ENCODE results near the gene LMNA.
A peak's percentile ranks its signal among the peaks of the same experiment; 100 is the strongest.

The LMNA gene

DNA sequence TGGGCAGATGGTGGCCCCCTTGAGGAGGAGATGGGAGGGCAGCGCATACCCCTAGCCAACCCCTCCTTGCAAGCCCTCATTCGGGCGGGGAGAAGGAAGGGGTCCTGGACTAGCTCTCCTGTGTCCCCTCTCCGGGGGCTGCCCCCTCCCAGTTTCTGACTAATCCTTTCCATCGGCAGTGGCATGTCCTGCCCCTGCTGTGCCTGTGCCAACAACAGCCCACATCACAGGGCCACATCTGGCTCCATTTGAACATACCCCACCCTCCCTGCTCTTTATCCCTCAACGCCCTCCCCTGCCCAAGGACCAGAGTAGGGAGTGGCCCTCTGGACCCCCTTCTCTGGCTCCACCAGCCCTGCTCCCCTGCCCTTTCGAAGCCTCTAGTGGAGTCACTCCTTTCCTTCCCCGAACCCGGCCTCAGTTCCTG lies 11.0 kb upstream of the LMNA start:
- DNase-seq, result no peak
- no CpG with 5 or more reads among the region's 9 CpGs for WGBS (ENCODE audit: extremely low coverage, insufficient coverage, low lambda C conversion rate)
- H2AK5ac ChIP-seq (ENCODE audit: low read length), result no peak overlapping the region
- peak overlapping the region; percentile 58 for H3K56ac ChIP-seq (ENCODE audit: low read length)
- no peak overlapping the region for H4K5ac ChIP-seq (ENCODE audit: low read length)
- H3K79me1 ChIP-seq (ENCODE audit: low read length), result no peaks in the 10 kb centered on the region
- H3K4me3 ChIP-seq (ENCODE audit: low read length), result no peak overlapping the region
- H3K23ac ChIP-seq (ENCODE audit: low read length), result no peak overlapping the region
- H2BK120ac ChIP-seq (ENCODE audit: low read depth, low read length), result no peak overlapping the region
- H3K18ac ChIP-seq (ENCODE audit: low read length), result peak overlapping the region; percentile 2
- H3K79me2 ChIP-seq (ENCODE audit: control insufficient read depth, insufficient read depth, low read length), result no peaks in the 10 kb centered on the region
- peak overlapping the region; percentile 20 for H2BK5ac ChIP-seq (ENCODE audit: low read length)
- H3K4ac ChIP-seq (ENCODE audit: low read depth, low read length), result peak overlapping the region; percentile 17
- no peak overlapping the region for H2BK15ac ChIP-seq (replicated peaks; ENCODE audit: low read depth)
- peaks cover 35% of the 10 kb centered on the region for H3K4me1 ChIP-seq (ENCODE audit: control insufficient read depth, low read depth, low read length)
- no peak overlapping the region for H4K8ac ChIP-seq (ENCODE audit: low read depth, low read length)
- no peaks in the 10 kb centered on the region for H3K27me3 ChIP-seq (ENCODE audit: insufficient read depth, low read length, poor library complexity)
- no peak overlapping the region for H3K27ac ChIP-seq (ENCODE audit: low read depth, low read length)
- H3K9ac ChIP-seq (ENCODE audit: low read length), result peak overlapping the region; percentile 40
- no peak overlapping the region for H3K4me2 ChIP-seq (ENCODE audit: low read length)
- no peaks in the 10 kb centered on the region for H3K36me3 ChIP-seq (ENCODE audit: control insufficient read depth, insufficient read depth, low read length)

DNA sequence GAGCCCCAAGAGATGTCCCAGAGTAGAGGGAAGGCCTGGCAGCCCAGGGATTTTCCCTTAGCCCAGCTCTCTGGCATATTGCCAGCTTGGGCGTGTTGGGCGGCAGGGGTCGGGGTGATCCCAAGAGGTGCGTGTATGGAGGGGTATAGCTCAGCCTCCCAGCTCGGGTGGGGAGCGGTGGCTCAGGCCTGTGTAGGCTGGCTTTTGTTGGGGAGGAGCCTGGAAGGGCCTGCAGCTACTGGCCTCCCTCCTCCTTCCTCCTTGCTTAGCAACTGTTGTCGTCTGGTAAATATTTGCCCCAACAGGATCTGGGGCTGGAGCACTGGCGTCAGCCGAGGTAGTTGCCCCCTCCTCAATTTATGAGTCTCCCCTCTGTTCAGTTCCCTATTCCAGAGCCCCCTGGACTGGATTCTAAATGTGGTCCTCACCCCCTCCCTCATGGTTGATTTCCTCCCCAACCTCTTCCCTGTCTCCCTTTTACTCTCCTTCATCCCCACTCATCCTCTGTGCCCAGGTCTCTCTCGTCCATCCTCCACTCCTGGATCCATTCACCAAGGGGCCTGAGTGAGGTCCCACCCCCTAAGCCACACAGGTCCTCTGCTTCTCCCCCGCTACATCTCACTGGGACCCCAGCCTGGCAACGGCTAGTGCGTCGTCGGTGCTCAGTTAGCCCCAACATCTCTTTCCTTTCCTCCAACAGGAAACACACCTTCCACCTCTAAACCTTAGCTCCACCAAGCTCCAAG lies 10.3 kb upstream of the LMNA start:
- H2AK5ac ChIP-seq (ENCODE audit: low read length), result peak overlapping the region; percentile 97
- no peak overlapping the region for H2BK120ac ChIP-seq (ENCODE audit: low read depth, low read length)
- no peaks in the 10 kb centered on the region for H3K27me3 ChIP-seq (ENCODE audit: insufficient read depth, low read length, poor library complexity)
- H3K4me1 ChIP-seq (ENCODE audit: control insufficient read depth, low read depth, low read length), result peaks cover 32% of the 10 kb centered on the region
- H3K79me2 ChIP-seq (ENCODE audit: control insufficient read depth, insufficient read depth, low read length), result no peaks in the 10 kb centered on the region
- no peak overlapping the region for H2BK15ac ChIP-seq (replicated peaks; ENCODE audit: low read depth)
- H3K79me1 ChIP-seq (ENCODE audit: low read length), result no peaks in the 10 kb centered on the region
- H4K5ac ChIP-seq (ENCODE audit: low read length), result no peak overlapping the region
- H4K8ac ChIP-seq (ENCODE audit: low read depth, low read length), result no peak overlapping the region
- H3K36me3 ChIP-seq (ENCODE audit: control insufficient read depth, insufficient read depth, low read length), result no peaks in the 10 kb centered on the region
- no peak overlapping the region for H3K27ac ChIP-seq (ENCODE audit: low read depth, low read length)
- peak; percentile 92 for DNase-seq
- no peak overlapping the region for H3K4me3 ChIP-seq (ENCODE audit: low read length)
- no CpG with 5 or more reads among the region's 15 CpGs for WGBS (ENCODE audit: extremely low coverage, insufficient coverage, low lambda C conversion rate)
- H2BK5ac ChIP-seq (ENCODE audit: low read length), result no peak overlapping the region
- peak overlapping the region; percentile 100 for H3K23ac ChIP-seq (ENCODE audit: low read length)
- H3K9ac ChIP-seq (ENCODE audit: low read length), result peak overlapping the region; percentile 40
- peak overlapping the region; percentile 2 for H3K18ac ChIP-seq (ENCODE audit: low read length)
- H3K4ac ChIP-seq (ENCODE audit: low read depth, low read length), result peak overlapping the region; percentile 17
- H3K4me2 ChIP-seq (ENCODE audit: low read length), result no peak overlapping the region
- H3K56ac ChIP-seq (ENCODE audit: low read length), result peak overlapping the region; percentile 51

DNA sequence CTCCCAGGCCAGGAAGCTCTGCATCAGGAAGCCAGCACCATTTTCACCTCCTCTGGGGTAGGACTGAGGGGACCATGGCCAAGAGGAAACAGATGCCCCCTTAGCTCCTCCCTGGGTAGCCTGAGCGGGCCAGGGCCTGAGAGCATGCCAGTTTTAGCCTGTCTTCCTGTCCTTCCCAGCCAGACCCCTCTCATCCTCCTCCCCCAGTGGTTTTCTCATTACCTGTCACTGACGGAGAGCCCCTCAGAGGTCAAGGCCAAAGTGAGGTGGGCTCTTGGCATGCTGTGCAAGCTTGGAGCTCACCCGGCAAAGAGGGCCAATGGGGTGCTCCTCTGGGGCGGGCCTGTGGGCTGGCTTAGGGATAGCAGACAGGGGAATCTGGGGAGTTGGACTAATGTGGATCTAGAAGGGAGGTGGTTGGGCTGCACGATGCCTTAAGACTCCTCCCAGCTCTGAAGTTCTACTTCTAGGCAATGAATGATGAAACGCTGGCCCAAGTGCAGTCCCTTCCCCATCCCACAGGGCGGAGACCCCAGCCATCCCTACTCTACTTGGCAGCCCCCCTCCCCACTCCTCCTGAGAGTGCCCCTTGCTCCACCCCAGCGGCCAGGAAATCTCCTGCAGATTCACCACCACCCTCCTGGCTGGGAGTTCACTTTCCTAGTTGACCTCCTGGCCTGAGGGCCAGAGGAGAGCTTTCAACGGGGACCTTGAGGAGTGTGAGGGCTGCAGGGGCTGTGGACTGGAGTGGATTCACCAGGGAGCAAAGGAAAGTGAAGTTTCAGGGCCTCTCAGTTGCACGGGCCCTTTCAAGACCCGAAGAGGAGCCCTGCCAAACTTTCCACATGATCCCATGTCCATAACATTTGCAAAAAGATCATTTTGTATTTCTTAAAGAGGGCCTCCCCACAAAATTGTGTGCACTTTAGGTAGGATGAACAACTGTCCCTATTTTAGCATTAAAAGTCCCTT lies 9.4 kb upstream of the LMNA start:
- H3K27ac ChIP-seq (ENCODE audit: low read depth, low read length), result peak overlapping the region; percentile 91

DNA sequence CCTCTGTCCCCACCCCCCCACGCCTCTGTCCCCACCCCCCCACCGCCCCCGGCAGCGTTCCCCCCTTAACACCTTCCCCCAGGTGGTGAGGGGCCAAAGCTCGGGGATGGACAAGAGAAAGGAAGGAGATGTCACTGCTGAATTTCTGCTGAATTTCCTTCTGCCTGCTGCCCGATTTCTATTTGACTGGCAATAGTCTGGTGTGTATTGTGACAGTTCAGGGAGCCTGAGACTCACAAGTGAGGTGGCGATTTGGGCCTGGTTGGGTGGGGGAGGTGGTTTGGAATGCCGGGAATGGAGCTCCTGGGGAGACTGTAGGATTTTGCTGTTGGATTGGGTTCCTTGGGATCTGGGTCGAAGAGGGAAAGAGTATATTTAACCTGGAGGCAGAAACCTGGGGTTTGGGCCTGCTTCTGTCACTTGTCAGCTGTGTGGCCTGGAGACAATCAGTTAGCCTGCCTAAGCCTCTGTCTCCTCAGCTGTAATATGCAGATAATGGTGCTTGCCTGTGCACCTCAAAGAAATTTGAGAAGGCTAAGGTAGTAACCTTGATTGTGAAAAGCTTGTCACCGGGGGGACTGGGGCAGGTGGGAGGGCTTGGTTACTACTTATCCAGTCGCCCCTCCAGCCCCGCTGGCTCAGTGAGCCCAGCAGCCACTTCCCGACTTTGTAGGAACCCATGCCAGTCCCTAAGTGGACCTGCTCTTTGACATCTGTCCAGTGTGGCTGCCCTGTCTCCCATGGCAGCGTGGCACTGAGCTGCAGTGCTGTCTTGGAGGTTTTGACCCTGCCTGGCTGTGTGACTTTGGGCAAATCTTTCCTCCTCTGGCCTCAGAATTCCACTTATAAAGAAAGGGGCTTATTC lies 7.7 kb upstream of the LMNA start:
- no CpG with 5 or more reads among the region's 14 CpGs for WGBS (ENCODE audit: extremely low coverage, insufficient coverage, low lambda C conversion rate)
- no peaks in the 10 kb centered on the region for H3K79me1 ChIP-seq (ENCODE audit: low read length)
- no peak overlapping the region for H4K5ac ChIP-seq (ENCODE audit: low read length)
- H2AK5ac ChIP-seq (ENCODE audit: low read length), result no peak overlapping the region
- no peak overlapping the region for H3K4ac ChIP-seq (ENCODE audit: low read depth, low read length)
- H2BK120ac ChIP-seq (ENCODE audit: low read depth, low read length), result no peak overlapping the region
- H3K23ac ChIP-seq (ENCODE audit: low read length), result no peak overlapping the region
- no peak overlapping the region for H2BK15ac ChIP-seq (replicated peaks; ENCODE audit: low read depth)
- H4K8ac ChIP-seq (ENCODE audit: low read depth, low read length), result no peak overlapping the region
- H3K4me1 ChIP-seq (ENCODE audit: control insufficient read depth, low read depth, low read length), result peaks cover 32% of the 10 kb centered on the region
- H3K27ac ChIP-seq (ENCODE audit: low read depth, low read length), result peak overlapping the region; percentile 91
- peak overlapping the region; percentile 36 for H3K9ac ChIP-seq (ENCODE audit: low read length)
- H3K36me3 ChIP-seq (ENCODE audit: control insufficient read depth, insufficient read depth, low read length), result no peaks in the 10 kb centered on the region
- H3K56ac ChIP-seq (ENCODE audit: low read length), result peak overlapping the region; percentile 83
- DNase-seq, result peak; percentile 99
- H3K79me2 ChIP-seq (ENCODE audit: control insufficient read depth, insufficient read depth, low read length), result no peaks in the 10 kb centered on the region
- no peaks in the 10 kb centered on the region for H3K27me3 ChIP-seq (ENCODE audit: insufficient read depth, low read length, poor library complexity)
- peak overlapping the region; percentile 35 for H3K18ac ChIP-seq (ENCODE audit: low read length)
- peak overlapping the region; percentile 74 for H2BK5ac ChIP-seq (ENCODE audit: low read length)
- H3K4me2 ChIP-seq (ENCODE audit: low read length), result peak overlapping the region; percentile 2
- H3K4me3 ChIP-seq (ENCODE audit: low read length), result no peak overlapping the region

More for the DNA sequence above, 9.4 kb upstream of the LMNA start:
- Histone ChIP-seq H3K4me2 (ENCODE audit: low read length) (no peak overlapping the region), H2BK15ac (replicated peaks; ENCODE audit: low read depth) (no peak overlapping the region), H4K5ac (ENCODE audit: low read length) (no peak overlapping the region), H3K4me3 (ENCODE audit: low read length) (no peak overlapping the region), H2BK5ac (ENCODE audit: low read length) (peak overlapping the region; percentile 64), H2BK120ac (ENCODE audit: low read depth, low read length) (no peak overlapping the region), H3K56ac (ENCODE audit: low read length) (peak overlapping the region; percentile 82), H3K36me3 (ENCODE audit: control insufficient read depth, insufficient read depth, low read length) (no peaks in the 10 kb centered on the region), H3K18ac (ENCODE audit: low read length) (peak overlapping the region; percentile 33), H4K8ac (ENCODE audit: low read depth, low read length) (no peak overlapping the region), H2AK5ac (ENCODE audit: low read length) (peak overlapping the region; percentile 97), H3K79me1 (ENCODE audit: low read length) (no peaks in the 10 kb centered on the region), H3K4ac (ENCODE audit: low read depth, low read length) (peak overlapping the region; percentile 65), H3K9ac (ENCODE audit: low read length) (peak overlapping the region; percentile 56), H3K23ac (ENCODE audit: low read length) (peak overlapping the region; percentile 100), H3K4me1 (ENCODE audit: control insufficient read depth, low read depth, low read length) (peaks cover 32% of the 10 kb centered on the region), H3K27me3 (ENCODE audit: insufficient read depth, low read length, poor library complexity) (no peaks in the 10 kb centered on the region), H3K79me2 (ENCODE audit: control insufficient read depth, insufficient read depth, low read length) (no peaks in the 10 kb centered on the region)
- peak; percentile 95 for DNase-seq
- WGBS (ENCODE audit: extremely low coverage, insufficient coverage, low lambda C conversion rate), result no CpG with 5 or more reads among the region's 11 CpGs

DNA sequence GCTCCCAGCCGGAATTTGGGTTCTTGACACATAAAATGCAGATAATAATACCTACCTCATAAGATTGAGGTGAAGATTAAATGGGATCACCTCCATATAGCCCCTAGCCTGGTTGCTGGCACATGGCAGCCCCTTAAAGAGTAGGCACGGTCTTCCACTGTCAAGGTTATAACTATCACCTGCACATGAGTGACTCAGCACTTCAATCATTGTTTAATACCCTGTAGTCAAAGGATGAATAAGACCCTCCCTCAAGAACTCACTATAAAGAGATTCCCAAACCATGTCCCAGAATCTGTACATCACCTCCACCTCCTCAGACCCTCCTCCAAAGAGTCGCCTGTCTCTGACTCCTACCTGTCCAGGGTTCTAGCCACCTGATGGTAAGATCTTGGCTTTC lies 6.5 kb upstream of the LMNA start:
- DNase-seq, result no peak
- H3K79me2 ChIP-seq (ENCODE audit: control insufficient read depth, insufficient read depth, low read length), result no peaks in the 10 kb centered on the region
- H3K27me3 ChIP-seq (ENCODE audit: insufficient read depth, low read length, poor library complexity), result no peaks in the 10 kb centered on the region
- H2BK15ac ChIP-seq (replicated peaks; ENCODE audit: low read depth), result no peak overlapping the region
- no CpG with 5 or more reads among the region's 3 CpGs for WGBS (ENCODE audit: extremely low coverage, insufficient coverage, low lambda C conversion rate)
- H2AK5ac ChIP-seq (ENCODE audit: low read length), result no peak overlapping the region
- no peak overlapping the region for H3K4me3 ChIP-seq (ENCODE audit: low read length)
- H3K9ac ChIP-seq (ENCODE audit: low read length), result no peak overlapping the region
- H2BK5ac ChIP-seq (ENCODE audit: low read length), result no peak overlapping the region
- H4K8ac ChIP-seq (ENCODE audit: low read depth, low read length), result no peak overlapping the region
- H2BK120ac ChIP-seq (ENCODE audit: low read depth, low read length), result no peak overlapping the region
- H3K18ac ChIP-seq (ENCODE audit: low read length), result no peak overlapping the region
- H3K79me1 ChIP-seq (ENCODE audit: low read length), result no peaks in the 10 kb centered on the region
- H3K4me2 ChIP-seq (ENCODE audit: low read length), result no peak overlapping the region
- peaks cover 28% of the 10 kb centered on the region for H3K4me1 ChIP-seq (ENCODE audit: control insufficient read depth, low read depth, low read length)
- no peak overlapping the region for H3K4ac ChIP-seq (ENCODE audit: low read depth, low read length)
- H4K5ac ChIP-seq (ENCODE audit: low read length), result no peak overlapping the region
- H3K36me3 ChIP-seq (ENCODE audit: control insufficient read depth, insufficient read depth, low read length), result no peaks in the 10 kb centered on the region
- no peak overlapping the region for H3K27ac ChIP-seq (ENCODE audit: low read depth, low read length)
- no peak overlapping the region for H3K23ac ChIP-seq (ENCODE audit: low read length)
- H3K56ac ChIP-seq (ENCODE audit: low read length), result no peak overlapping the region

All from mesendoderm (in vitro differentiated cells).